G401.6 (cell line): Measurements from ENCODE around the gene TSHZ2.

ENCODE experiments used
- FAIRE-seq: peaks from 2 replicates; lab custom pipeline; 2012; peaks lifted over from hg19 to GRCh38; lab: Jason Lieb, UNC

Gene TSHZ2

DNA sequence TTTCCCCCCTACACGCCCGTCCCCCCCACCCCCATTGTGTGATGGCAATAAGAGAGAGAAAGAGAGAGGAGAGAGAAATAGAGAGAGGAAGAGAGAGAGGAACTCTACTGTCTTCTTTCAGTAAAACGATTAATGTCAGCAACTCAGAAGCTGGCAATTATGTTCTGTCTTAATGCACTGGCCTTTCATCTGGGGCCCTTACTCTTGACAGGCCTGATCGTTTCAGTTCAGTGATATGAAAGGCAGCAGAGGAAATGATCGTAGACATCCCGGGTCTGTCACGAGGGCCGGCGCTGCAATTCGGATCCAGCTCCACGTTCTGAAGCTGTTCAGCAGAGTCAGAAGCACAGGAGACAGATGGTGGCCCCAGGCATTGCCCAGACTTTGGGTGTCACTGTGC is 312.5 kb downstream of the TSHZ2 start:
- FAIRE-seq, result no peak

DNA sequence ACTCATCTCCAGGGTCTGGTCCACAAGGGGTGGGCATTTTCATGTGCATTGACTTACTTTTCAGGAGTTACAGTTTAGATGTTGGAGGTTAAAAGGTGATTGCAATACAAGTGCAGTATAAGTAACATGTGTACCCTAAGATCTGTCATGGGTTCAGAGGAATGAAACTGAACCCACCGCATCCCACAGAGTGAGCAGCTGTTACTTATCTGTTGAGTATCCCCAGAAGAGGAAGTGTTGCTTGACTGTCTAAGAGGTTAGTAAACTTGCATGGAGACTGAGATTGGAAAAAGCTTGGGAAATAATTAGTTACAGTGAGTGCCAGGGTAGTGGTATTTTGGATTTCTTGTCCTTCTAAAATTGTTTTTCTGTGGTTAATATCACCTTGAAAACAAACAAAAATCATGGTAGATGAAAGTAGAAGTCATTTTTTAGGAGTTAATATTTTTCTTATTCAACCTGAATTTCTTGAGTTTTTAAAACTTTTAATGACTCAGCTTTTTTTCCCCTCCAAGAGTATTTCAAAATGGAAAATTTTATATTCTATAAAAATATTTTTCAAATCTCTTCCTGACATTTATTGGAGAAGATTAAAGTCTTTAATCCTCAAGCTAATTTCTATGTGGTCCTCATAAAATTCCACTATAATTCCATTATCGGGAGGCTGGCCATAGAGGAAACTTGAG is 315.3 kb downstream of the TSHZ2 start:
- FAIRE-seq, result no peak

- no peak for FAIRE-seq
These were observed 319.4 kb downstream of the TSHZ2 start for GRCh38 chr20:53291548-53291947.

GRCh38 chr20:53292347-53292746 is 320.2 kb downstream of the TSHZ2 start:
- FAIRE-seq, result no peak

- no peak for FAIRE-seq
These were observed 322.6 kb downstream of the TSHZ2 start for GRCh38 chr20:53294804-53295203.

- no peak for FAIRE-seq
These were observed 323.9 kb downstream of the TSHZ2 start for GRCh38 chr20:53296025-53296424.

DNA sequence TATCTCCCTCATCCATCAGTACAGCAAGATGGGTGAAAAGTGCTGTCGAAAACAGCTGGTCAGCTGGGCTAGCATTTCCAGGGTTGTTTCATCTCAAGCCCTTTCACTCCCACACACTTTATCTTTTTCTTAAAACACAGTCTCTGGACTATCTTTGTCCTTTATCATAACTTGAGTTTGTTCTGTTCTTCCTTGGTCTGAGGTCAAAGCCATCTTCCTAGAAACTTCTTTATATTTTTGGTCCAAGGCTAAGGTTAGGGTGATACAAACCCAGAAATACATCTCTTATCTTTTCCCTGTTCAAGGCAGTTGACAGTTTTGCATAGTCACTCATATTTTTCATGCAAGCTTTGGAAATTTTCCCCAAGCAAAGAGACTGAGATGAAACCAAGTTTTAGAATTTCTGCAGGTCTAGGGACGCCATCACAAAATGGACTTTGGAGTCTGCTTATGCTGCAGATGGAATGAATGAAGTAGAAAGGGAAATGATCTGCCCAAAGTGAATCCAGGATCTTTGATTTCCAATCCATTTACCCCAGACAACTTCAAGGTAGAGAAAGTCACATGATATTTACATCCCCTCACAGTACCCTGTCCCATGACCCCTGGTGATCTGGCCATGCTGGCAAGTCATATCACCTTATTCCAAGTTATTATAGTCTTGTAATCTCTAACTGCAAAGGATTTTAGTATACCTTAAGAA is 324.4 kb downstream of the TSHZ2 start:
- no peak for FAIRE-seq

DNA sequence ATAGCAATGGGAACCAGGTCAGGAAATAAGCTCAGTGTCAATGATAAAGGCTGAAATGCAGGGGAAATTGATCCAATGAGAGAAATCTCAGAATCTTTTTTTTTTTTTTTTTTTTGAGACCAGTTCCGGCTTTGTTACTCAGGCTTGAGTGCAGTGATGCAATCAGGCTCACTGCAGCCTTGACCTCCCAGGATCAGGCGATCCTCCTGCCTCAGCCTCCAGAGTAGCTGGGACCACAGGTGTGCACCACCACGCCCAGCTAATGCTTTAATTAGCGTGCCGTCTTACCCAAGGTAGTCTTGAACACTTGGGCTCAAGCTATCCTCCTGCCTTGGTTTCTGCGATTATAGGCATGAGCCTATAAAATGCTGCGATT is 325.0 kb downstream of the TSHZ2 start:
- no peak for FAIRE-seq

DNA sequence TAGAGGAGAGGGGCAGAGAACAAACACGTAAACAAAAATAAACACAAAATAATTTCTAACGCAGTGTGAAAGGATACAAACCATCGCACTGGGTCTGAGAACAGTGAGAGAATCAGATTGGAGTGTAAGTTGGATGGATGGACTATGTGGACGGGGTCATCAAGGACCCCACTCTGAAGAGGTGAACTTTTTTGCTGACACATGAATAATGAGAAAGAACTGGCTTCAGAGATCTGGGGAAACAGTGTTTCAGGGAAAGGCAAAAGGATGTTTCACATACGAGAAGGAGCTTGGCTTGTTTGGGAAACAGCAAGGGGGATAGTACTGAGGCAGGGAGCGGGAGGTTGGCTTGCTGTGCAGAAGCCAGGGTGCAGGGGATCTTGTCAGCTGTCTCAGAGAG is 326.1 kb downstream of the TSHZ2 start:
- no peak for FAIRE-seq

DNA sequence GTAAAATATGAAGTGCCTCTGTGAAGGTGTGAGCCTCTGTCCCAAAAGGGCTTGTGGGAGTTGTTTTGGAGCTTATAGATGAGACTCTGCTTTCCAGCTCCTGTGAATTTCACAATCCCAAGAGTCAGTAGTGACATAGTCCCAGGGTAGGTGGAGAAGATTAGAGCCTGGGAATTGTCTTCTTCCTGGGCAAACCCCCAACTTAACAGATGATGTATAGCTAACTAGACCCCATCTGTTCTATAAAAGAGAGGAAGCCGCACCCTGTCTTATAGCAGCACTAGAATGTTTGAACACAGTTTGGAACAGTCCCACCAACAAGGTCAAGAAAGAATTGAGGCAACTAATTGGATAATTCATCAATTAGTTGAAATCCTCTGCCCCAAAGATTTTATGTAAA is 326.8 kb downstream of the TSHZ2 start:
- no peak for FAIRE-seq

DNA sequence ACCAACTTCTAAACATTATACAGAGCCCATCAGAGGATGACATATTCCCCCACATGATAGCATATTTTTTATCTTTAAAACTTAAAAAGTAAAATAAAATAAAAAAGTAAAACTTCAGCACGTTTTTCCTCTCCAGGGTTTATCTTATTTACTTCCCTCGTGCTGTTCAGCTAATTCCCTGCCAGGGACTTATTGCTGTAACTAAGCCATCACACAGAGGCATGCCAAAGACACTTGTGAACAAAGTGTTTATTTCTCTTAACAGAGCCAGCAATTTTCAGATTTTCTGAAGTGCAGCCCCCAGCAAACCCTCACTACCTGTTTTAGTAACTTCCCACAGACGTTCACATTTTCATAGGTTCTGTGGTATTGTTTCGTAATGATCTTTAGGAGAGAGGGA is 327.7 kb downstream of the TSHZ2 start:
- FAIRE-seq, result no peak

DNA sequence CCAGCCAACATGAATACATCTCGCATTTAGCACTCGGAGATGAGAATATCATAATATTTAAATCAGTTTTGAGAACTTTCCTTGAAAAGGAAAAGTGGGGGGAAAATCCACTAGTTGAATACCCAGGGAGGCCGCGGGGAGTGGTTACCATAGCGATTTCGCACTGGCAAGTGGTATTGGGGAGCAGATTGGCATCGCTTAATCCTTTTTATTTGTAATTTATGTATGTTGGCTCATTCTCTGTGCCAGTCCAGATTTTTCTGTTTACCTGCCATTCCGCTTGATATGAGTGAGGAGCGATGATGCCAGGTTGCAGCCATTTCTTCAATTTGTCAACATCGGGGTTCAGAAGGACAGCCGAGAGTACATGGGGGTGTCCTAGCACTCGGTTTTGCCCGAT is 329.7 kb downstream of the TSHZ2 start:
- FAIRE-seq, result no peak

- FAIRE-seq, result no peak
These were observed 330.7 kb downstream of the TSHZ2 start for GRCh38 chr20:53302695-53303412.

GRCh38 chr20:53303413-53303760 is 331.2 kb downstream of the TSHZ2 start:
- no peak for FAIRE-seq

GRCh38 chr20:53304146-53304545 is 332.0 kb downstream of the TSHZ2 start:
- no peak for FAIRE-seq

DNA sequence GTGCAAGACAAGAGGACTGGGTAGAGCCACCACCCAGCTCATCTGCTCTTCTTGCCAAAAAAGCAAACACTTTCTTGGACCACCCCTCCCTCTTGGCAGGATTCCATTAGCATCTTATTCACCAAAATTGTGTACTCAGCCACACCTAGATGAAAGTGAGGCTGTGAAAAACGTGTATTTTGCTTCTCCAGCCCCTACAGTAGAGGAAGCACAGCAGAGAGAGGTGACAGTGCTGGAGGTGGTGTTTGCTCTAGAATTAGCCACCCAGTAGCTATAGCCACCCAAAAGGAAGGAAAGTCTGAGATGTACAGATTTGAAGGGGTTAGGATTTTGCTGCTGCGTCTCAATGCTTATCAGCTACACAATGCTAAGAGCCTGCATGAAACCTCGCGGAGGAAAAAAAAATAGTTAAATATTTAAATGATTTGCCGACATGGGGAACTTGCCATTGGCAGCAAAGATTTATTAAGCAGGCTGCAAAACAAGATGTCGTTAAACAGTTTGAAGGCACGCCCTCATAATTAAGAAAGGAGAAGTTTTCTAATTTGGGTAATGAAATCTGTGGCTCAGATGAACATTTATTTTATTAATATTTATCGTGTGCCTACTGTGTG is 334.1 kb downstream of the TSHZ2 start:
- FAIRE-seq, result no peak

DNA sequence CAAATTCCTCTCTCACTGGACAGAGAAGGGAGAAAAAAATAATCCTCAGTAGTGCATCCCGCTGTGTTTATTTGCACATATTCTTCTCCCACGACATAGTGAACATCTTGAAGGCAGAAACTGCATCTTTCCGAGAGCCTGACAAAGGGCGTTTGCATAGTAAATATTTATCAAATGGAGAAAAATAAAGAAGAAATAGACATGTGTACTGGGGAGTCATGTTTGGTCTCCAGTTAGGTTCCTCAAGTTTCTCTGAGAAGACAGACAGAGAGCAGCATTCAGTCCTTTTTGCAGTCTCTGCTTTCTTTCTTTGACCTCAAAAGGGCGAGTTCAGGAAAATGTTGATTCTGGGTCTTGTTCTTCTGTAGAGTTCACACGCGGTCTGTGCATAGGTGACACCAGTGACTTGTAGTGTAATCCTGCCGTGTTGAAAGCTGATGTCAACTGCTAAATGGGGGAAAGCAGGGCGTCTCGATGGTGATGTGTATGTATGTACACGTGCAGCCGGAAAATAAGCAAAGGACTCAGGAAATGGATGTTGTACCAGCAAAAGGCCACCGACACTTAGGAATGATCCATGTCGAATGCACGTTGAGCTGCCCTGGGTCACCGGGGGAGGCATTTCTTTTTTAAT is 335.9 kb downstream of the TSHZ2 start:
- FAIRE-seq, result no peak

DNA sequence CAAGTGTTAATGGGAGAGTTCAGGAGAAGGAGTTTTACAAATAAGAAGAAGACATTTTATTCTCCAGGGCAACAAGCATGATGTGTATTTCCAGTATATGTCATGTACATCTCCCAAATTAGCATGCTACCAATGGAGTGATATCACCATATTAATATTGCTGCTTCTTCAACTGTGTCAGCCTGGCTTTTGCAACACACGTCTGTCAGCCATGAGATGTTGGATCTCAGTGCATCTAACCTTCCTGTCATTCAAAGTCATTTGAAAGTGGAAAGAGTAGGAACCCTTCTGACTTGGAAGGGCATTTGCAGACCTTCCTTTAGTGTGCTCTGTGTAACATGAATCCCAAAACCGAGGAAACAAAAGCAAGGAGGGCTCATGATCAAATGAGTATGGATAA is 337.4 kb downstream of the TSHZ2 start:
- FAIRE-seq, result no peak

DNA sequence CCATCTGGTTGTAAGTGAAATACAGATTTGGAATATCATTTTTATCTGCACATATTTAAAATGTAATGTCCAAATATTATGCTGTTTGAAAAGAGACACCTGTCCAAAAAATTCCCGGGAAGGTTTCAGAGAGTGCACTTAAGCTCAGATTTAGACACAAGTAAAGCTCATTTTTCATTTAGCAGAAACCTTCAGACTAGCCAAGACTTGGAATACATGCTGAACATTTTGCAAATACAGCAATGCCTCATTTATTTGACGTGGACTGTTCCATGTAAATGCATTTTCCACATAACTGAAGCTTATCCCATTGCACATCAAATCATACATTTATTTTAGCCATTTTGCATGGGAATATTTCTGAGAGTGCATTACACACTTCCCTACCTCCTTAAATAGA is 340.8 kb downstream of the TSHZ2 start:
- FAIRE-seq, result no peak

DNA sequence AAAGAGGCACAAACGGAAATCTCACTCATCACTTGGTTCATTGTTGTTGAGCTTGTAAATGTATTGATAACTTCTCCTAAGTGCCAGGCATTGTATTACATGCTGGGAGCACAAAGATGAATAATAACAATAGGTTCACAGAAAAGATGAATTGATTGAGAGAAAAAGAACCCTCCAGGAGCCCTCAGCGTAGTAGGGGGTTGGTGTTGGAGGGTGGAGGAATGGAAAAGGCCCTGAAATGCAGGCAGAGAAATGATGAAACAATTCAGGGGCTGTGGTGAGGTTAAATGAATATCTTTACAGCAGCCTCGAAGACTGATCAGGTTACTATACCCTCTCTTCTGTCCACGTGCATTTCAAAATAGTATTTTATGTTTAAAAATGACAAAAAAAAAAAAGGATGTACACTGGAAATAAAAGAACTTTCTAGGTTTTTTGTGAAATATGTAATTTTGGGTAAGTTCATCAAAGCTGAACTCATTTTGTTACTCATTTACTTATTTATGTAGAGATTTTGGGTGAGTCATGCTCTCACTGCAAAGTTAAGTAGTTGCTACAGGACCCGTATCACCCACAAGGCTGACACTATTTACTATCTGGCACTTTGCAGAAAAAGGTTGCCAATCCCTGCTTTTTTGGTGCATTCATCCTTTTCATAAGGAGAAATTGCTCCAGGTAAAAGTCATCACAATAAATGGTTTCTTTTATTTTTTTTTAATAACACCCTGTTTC is 344.2 kb downstream of the TSHZ2 start:
- FAIRE-seq, result no peak

GRCh38 chr20:53319200-53319599 is 347.0 kb downstream of the TSHZ2 start:
- no peak for FAIRE-seq

DNA sequence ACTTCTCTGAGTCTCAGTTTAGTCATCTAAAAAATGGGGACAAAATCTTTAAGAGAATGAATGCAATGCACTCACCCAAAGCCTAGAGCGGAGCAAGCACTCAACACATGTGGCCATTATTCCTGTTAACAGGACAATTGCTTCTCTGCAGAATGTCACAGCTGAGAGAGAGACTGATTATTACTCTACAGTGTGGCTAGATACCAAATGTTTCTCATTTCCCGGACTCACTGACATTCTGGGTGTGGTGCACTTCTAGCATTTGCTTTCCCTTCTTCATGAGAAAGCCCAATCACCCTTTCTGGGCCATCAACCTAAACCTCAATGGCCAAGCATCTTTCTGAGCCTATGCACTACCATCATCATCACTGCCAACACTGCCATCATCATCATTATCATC is 347.6 kb downstream of the TSHZ2 start:
- FAIRE-seq, result no peak
